Loucy (cell line): ENCODE results near the gene DNAL4.

Experiments
- EZH2phosphoT487 ChIP-seq: fragments of 200-600 bp; IDR thresholded peaks from 2 replicates; pipeline ENCODE4 v1.6.1; 2018; ENCODE audit warnings: antibody characterized with exemption, mild to moderate bottlenecking, moderate library complexity, borderline replicate concordance
- TF ChIP-seq, protein P1 (sequence below): fragments of 200-600 bp; sonication (generic); conservative IDR thresholded peaks from 2 replicates; pipeline ENCODE4 v1.5.1; 2014; ENCODE audit warnings: mild to moderate bottlenecking, antibody characterized with exemption, low read length

DNA sequence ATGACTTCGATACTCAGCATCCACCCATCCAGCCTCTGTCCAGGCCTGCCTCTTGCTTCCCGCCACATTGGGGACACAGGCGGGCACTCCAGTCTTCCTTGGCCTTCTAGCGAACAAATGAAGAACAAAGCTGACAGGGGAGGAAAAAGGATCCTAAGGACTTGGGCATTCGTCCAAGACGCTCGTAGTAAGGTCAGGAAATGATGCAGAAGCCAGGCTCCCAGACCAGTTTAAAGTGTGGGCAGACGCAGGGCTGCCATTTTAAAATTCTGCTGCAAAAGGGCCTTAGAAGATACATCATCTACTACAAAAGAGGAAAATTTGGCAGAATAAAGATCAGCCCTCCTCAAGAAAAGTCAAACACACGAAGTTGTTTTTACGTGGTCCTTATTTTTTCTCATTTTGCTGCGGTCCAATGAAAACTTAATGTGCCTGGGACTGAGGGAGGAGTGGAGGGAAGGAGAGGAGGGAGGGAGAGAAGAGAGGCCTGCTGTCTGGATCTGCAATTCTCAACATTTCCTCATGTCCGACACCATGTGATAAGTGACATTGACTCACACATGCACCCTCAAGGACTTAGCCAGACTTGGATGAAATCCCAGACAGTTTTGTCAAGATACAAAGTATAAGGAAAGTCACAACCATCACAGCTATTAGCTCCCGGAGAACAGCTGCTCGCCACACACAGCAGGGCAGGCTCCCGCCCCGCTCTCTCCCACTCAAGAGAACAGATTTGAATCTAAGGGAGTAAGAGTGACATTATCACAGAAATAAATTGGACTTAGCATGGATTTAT is 5.7 kb downstream of the DNAL4 start:
- TF ChIP-seq EZH2phosphoT487 = no peak
- TF ChIP-seq, protein P1, sequence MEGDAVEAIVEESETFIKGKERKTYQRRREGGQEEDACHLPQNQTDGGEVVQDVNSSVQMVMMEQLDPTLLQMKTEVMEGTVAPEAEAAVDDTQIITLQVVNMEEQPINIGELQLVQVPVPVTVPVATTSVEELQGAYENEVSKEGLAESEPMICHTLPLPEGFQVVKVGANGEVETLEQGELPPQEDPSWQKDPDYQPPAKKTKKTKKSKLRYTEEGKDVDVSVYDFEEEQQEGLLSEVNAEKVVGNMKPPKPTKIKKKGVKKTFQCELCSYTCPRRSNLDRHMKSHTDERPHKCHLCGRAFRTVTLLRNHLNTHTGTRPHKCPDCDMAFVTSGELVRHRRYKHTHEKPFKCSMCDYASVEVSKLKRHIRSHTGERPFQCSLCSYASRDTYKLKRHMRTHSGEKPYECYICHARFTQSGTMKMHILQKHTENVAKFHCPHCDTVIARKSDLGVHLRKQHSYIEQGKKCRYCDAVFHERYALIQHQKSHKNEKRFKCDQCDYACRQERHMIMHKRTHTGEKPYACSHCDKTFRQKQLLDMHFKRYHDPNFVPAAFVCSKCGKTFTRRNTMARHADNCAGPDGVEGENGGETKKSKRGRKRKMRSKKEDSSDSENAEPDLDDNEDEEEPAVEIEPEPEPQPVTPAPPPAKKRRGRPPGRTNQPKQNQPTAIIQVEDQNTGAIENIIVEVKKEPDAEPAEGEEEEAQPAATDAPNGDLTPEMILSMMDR = no peak
